A549 (cell line): Measurements from ENCODE around the gene SEL1L3. TPM values are rescaled to one million over a fixed set of nuclear protein-coding genes. Genes with fewer than 3 reads are reported as not detected.
A peak's percentile ranks its signal among the peaks of the same experiment; 100 is the strongest.

Experiments used
- ATAC-seq, 2 experiments: fragments of 200-7000 bp in 1 of 2; fragments of >200 bp in 1 of 2; cut with Nextera tagmentation in 1 of 2; cut with Tn5 transposase in 1 of 2; 3 replicates each; pipeline versions ENCODE4 v1.8.0 to v1.9.1; 2018 to 2020; ENCODE audit warnings: mild to moderate bottlenecking in 1 of 2, moderate library complexity in 1 of 2
- CTCF ChIA-PET: fragments of 300-600 bp; sonication (Branson Sonifier 250); formaldehyde crosslinking; extraction: SDS; loops from one replicate; lab custom pipeline; 2021; ENCODE audit warnings: antibody characterized with exemption, inconsistent platforms; lab: Yijun Ruan, JAX
- POLR2A ChIA-PET: fragments of 350-600 bp; formaldehyde crosslinking; extraction: SDS; loops from one replicate; lab custom pipeline; 2021; ENCODE audit warnings: antibody characterized with exemption, inconsistent platforms; lab: Yijun Ruan, JAX
- DNase-seq, 2 experiments: peaks; one replicate each; pipeline versions ENCODE4 v3.0.0 to v3.0.0-alpha.2; 2011 to 2016; ENCODE audit warnings: low read depth in 1 of 2, low spot score in 1 of 2
- FAIRE-seq: peaks from 2 replicates; lab custom pipeline; 2011; peaks lifted over from hg19 to GRCh38; lab: Jason Lieb, UNC
- H3K27ac ChIP-seq, 2 experiments: fragments of >200 bp; sonication (Bioruptor Twin); formaldehyde crosslinking; 3 replicates each; pipeline ENCODE4 v1.5.1; 2016 to 2017
- H3K4me1 ChIP-seq: fragments of >200 bp; sonication (Bioruptor Twin); formaldehyde crosslinking; 3 replicates; pipeline ENCODE4 v1.6.1; 2016
- H3K4me2 ChIP-seq: fragments of >200 bp; sonication (Bioruptor Twin); formaldehyde crosslinking; 3 replicates; pipeline ENCODE4 v1.6.1; 2016
- H3K4me3 ChIP-seq: fragments of >200 bp; sonication (Bioruptor Twin); formaldehyde crosslinking; 3 replicates; pipeline ENCODE4 v1.5.1; 2016
- H3K9me3 ChIP-seq: fragments of >200 bp; sonication (Bioruptor Twin); formaldehyde crosslinking; 3 replicates; pipeline ENCODE4 v1.6.1; 2016
- CBX2 ChIP-seq: fragments of 200-600 bp; sonication (generic); IDR thresholded peaks from 2 replicates; pipeline ENCODE4 v1.6.1; 2016; ENCODE audit warnings: low read depth, mild to moderate bottlenecking, borderline replicate concordance
- EP300 ChIP-seq, 2 experiments: fragments of >200 bp; sonication (Bioruptor Twin); formaldehyde crosslinking; IDR thresholded peaks; 2 replicates in 1 of 2; 3 replicates in 1 of 2; pipeline ENCODE4 v1.6.1; 2016 to 2017
- ESRRA ChIP-seq: fragments of 150-350 bp; IDR thresholded peaks from 2 replicates; pipeline ENCODE4 v1.6.1; 2014; ENCODE audit warnings: mild to moderate bottlenecking, low read length, borderline replicate concordance
- FOSB ChIP-seq: fragments of 250-450 bp; sonication (Bioruptor Pico); IDR thresholded peaks from 2 replicates; pipeline ENCODE4 v1.5.0; 2020; ENCODE audit warnings: mild to moderate bottlenecking, moderate library complexity
- FOSL2 ChIP-seq, 2 experiments: fragments of 450-650 bp in 1 of 2; fragments of >200 bp in 1 of 2; sonication (Bioruptor Twin) in 1 of 2; formaldehyde crosslinking; IDR thresholded peaks; 2 replicates each; pipeline versions ENCODE4 v1.5.0 to v1.6.1; 2016 to 2020; ENCODE audit warnings: mild to moderate bottlenecking in 1 of 2, moderate library complexity in 1 of 2
- FOXS1 ChIP-seq: fragments of 250-450 bp; sonication (Bioruptor Pico); IDR thresholded peaks from 2 replicates; pipeline ENCODE4 v1.5.0; 2020; ENCODE audit warnings: mild to moderate bottlenecking, moderate library complexity
- HEYL ChIP-seq: fragments of 250-450 bp; sonication (Bioruptor Pico); IDR thresholded peaks from 2 replicates; pipeline ENCODE4 v1.8.0; 2021; ENCODE audit warnings: mild to moderate bottlenecking, moderate library complexity
- HMGXB4 ChIP-seq: fragments of 250-450 bp; sonication (Bioruptor Pico); IDR thresholded peaks from 2 replicates; pipeline ENCODE4 v1.5.0; 2021; ENCODE audit warnings: mild to moderate bottlenecking, moderate library complexity, borderline replicate concordance
- HOXA7 ChIP-seq: fragments of 250-450 bp; sonication (Bioruptor Pico); IDR thresholded peaks from 2 replicates; pipeline ENCODE4 v1.5.0; 2020; ENCODE audit warnings: mild to moderate bottlenecking, moderate library complexity
- HOXB13 ChIP-seq: fragments of 250-450 bp; sonication (Bioruptor Pico); IDR thresholded peaks from 2 replicates; pipeline ENCODE4 v1.5.0; 2020; ENCODE audit warnings: low read depth, mild to moderate bottlenecking, moderate library complexity
- HOXB5 ChIP-seq: fragments of 250-450 bp; sonication (Bioruptor Pico); IDR thresholded peaks from 2 replicates; pipeline ENCODE4 v1.5.0; 2020; ENCODE audit warnings: mild to moderate bottlenecking, moderate library complexity
- JUNB ChIP-seq: fragments of >200 bp; sonication (Bioruptor Twin); formaldehyde crosslinking; IDR thresholded peaks from 2 replicates; pipeline ENCODE4 v1.6.1; 2016
- KDM1A ChIP-seq: fragments of 200-600 bp; sonication (generic); IDR thresholded peaks from 2 replicates; pipeline ENCODE4 v1.6.1; 2016; ENCODE audit warnings: low read depth, mild to moderate bottlenecking
- KDM5A ChIP-seq: fragments of 200-600 bp; sonication (generic); IDR thresholded peaks from 2 replicates; pipeline ENCODE4 v1.6.1; 2016; ENCODE audit warnings: antibody characterized with exemption, mild to moderate bottlenecking
- MYC ChIP-seq: IDR thresholded peaks from 2 replicates; pipeline ENCODE4 v1.6.1; 2012; ENCODE audit warnings: mild to moderate bottlenecking, inconsistent platforms, low read length, improper control_type of control experiment, borderline replicate concordance
- NPAS2 ChIP-seq: fragments of 250-450 bp; sonication (Bioruptor Pico); IDR thresholded peaks from 2 replicates; pipeline ENCODE4 v1.8.0; 2022; ENCODE audit warnings: mild to moderate bottlenecking, moderate library complexity, borderline replicate concordance
- PBX3 ChIP-seq: IDR thresholded peaks from 2 replicates; pipeline ENCODE4 v1.6.1; 2012
- POLR2AphosphoS2 ChIP-seq: conservative IDR thresholded peaks from 2 replicates; pipeline ENCODE4 v1.6.1; 2012; ENCODE audit warnings: low read length, improper control_type of control experiment, inconsistent platforms
- RAD21 ChIP-seq, 2 experiments: fragments of >200 bp in 1 of 2; sonication (Bioruptor Twin) in 1 of 2; formaldehyde crosslinking in 1 of 2; IDR thresholded peaks in 1 of 2; conservative IDR thresholded peaks in 1 of 2; 2 replicates in 1 of 2; 3 replicates in 1 of 2; pipeline ENCODE4 v1.6.1; 2012 to 2018; ENCODE audit warnings: inconsistent platforms in 1 of 2
- REST ChIP-seq: fragments of 200-600 bp; sonication (generic); IDR thresholded peaks from 2 replicates; pipeline ENCODE4 v1.6.1; 2016; ENCODE audit warnings: antibody characterized with exemption, mild to moderate bottlenecking, moderate library complexity
- RFX5 ChIP-seq: fragments of 450-650 bp; IDR thresholded peaks from 2 replicates; pipeline ENCODE4 v1.7.1; 2014; ENCODE audit warnings: antibody characterized with exemption, mild to moderate bottlenecking, moderate library complexity
- ZFP36 ChIP-seq: fragments of 450-650 bp; IDR thresholded peaks from 2 replicates; pipeline ENCODE4 v1.6.1; 2014; ENCODE audit warnings: borderline replicate concordance; ENCODE audit not compliant: partially characterized antibody
- ZNF302 ChIP-seq: fragments of 250-450 bp; sonication (Bioruptor Pico); IDR thresholded peaks from 2 replicates; pipeline ENCODE4 v1.9.0; 2021; ENCODE audit warnings: inconsistent platforms, mild to moderate bottlenecking, moderate library complexity
- WGBS: methylation state at CpG from one replicate; pipeline ENCODE4 v1.1.6; 2017; ENCODE audit errors: missing lambda C conversion rate; 5-methylcytosine and 5-hydroxymethylcytosine counted together
- polyA plus RNA-seq, 4 experiments: library from polyadenylated mRNA; depleted of rRNA in 3 of 4; stranded (reverse); fragments of >200 nt; fragmentation: RNase III in 1 of 4; extraction: RNeasy Plus Mini Kit Qiagen cat#74134 plus additional on column Dnase treatment in 1 of 4; gene quantifications; 2 replicates in 3 of 4; 3 replicates in 1 of 4; pipeline ENCODE4 v1.2.3, GENCODE V29; 2011 to 2017
- TF ChIP-seq, protein P1 (sequence below): IDR thresholded peaks from 2 replicates; pipeline ENCODE4 v1.6.1; 2012
- TF ChIP-seq, protein P2 (sequence below): fragments of >200 bp; sonication (Bioruptor Twin); formaldehyde crosslinking; IDR thresholded peaks from 2 replicates; pipeline ENCODE4 v1.6.1; 2016

The SEL1L3 gene
- polyA plus RNA-seq, 2 of the 4 experiments (the other 2 are of a cell fraction), result 26.1 to 27.0 TPM

- H3K9me3 ChIP-seq, result no peaks in the 10 kb centered on the region
- WGBS, result 94% methylated on average over 2 of the region's 2 CpGs
- no peak for FAIRE-seq
Observed at GRCh38 chr4:25857403-25857802, 5.4 kb downstream of the SEL1L3 start.

GRCh38 chr4:25856756-25857155, 6.0 kb downstream of the SEL1L3 start:
- H3K4me3 ChIP-seq, result no peak overlapping the region
- 83% methylated on average over 1 of the region's 1 CpG for WGBS
- DNase-seq (no peak), FAIRE-seq (no peak), ATAC-seq (no peak)
- no peak overlapping the region for H3K27ac ChIP-seq
- no peaks in the 10 kb centered on the region for H3K9me3 ChIP-seq
- TF ChIP-seq ZNF302 (no peak), POLR2AphosphoS2 (no peak), KDM1A (no peak), RFX5 (no peak), EP300 (IDR thresholded peaks at IDR 0.05) (no peak), PBX3 (no peak), NPAS2 (CRISPR knock-in tag) (no peak), FOSB (no peak)
- TF ChIP-seq, protein P1, sequence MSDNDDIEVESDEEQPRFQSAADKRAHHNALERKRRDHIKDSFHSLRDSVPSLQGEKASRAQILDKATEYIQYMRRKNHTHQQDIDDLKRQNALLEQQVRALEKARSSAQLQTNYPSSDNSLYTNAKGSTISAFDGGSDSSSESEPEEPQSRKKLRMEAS, result no peak
- ChIA-PET POLR2A (no interaction called here), CTCF (interaction anchor here (1.1 kb wide), 1 partner anchor 41 kb away, joined by 3 read pairs; no protein-coding TSS in a partner anchor)
- no peak overlapping the region for H3K4me2 ChIP-seq
- peaks cover 18% of the 10 kb centered on the region; the same call in 2 of the 3 replicates for H3K4me1 ChIP-seq

More at GRCh38 chr4:25857403-25857802, 5.4 kb downstream of the SEL1L3 start:
- Histone ChIP-seq H3K4me3 (no peak overlapping the region), H3K4me2 (no peak overlapping the region), H3K4me1 (peaks cover 18% of the 10 kb centered on the region; the same call in 2 of the 3 replicates), H3K27ac (no peak overlapping the region)
- DNase-seq (peak in 1 of 2 experiments; percentile 25), ATAC-seq (peak in 1 of 2 experiments; percentile 27; a peak in 1 of 6 replicates)
- TF ChIP-seq ZNF302 (no peak), ZFP36 (peak; percentile 42)
- ChIA-PET POLR2A (no interaction called here), CTCF (interaction anchor here (1.1 kb wide), 1 partner anchor 42 kb away, joined by 3 read pairs; no protein-coding TSS in a partner anchor)

DNA sequence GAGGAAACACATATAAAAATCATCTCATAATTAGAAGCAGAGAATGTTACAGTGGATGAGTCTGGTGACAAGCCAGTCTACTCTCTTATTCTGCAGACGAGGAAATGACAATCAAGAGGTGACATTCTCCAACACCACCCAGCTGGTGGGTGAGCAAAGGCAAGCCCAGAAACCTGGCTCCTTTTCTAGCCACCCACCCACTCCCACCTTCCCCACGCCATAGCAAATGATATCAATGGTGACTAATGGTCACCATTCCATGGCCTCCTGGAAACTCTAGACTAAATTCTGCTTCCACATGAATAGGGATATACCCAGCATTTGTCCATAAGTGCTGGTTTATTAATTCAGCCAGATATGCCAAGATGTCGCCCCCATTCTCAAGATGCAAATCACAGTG, 10.7 kb downstream of the SEL1L3 start:
- WGBS, result 90% methylated on average over 3 of the region's 3 CpGs
- Histone ChIP-seq H3K4me1 (no peaks in the 10 kb centered on the region; the same call in 2 of the 3 replicates), H3K4me2 (no peak overlapping the region), H3K27ac (no peak overlapping the region), H3K4me3 (no peak overlapping the region), H3K9me3 (no peaks in the 10 kb centered on the region)
- DNase-seq (no peak), FAIRE-seq (no peak), ATAC-seq (no peak)
- ChIA-PET POLR2A (no interaction called here), CTCF (no interaction called here)
- TF ChIP-seq HOXB13 (CRISPR knock-in tag) (no peak), FOSL2 (IDR thresholded peaks at IDR 0.05) (no peak), FOSL2 (CRISPR knock-in tag; IDR thresholded peaks at IDR 0.05) (no peak), PBX3 (no peak), ZFP36 (no peak), JUNB (no peak), REST (no peak), ESRRA (no peak), HOXB5 (CRISPR knock-in tag) (no peak), FOXS1 (CRISPR knock-in tag) (no peak), HMGXB4 (CRISPR knock-in tag) (no peak), MYC (no peak), RAD21 (conservative IDR thresholded peaks at IDR 0.05 in 1 of 2, IDR thresholded peaks at IDR 0.05 in 1 of 2) (no peak), HOXA7 (CRISPR knock-in tag) (no peak), HEYL (no peak), KDM5A (no peak), CBX2 (no peak)
- TF ChIP-seq, protein P2, sequence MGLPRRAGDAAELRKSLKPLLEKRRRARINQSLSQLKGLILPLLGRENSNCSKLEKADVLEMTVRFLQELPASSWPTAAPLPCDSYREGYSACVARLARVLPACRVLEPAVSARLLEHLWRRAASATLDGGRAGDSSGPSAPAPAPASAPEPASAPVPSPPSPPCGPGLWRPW, result no peak
